Stomach (tissue), 4 donors: ENCODE results near the gene CXCL6.

ENCODE experiments used
- EP300 ChIP-seq: sonication (generic); formaldehyde crosslinking; IDR thresholded peaks from one replicate; pipeline ENCODE4 v1.6.1; 2017; ENCODE audit warnings: antibody characterized with exemption
- POLR2A ChIP-seq, 4 donors: fragments of 450-650 bp; IDR thresholded peaks; one replicate each; pipeline ENCODE4 v1.6.1; 2016; ENCODE audit warnings: antibody characterized with exemption in 4 of 4, control low read depth in 2 of 4, mild to moderate bottlenecking in 1 of 4, moderate library complexity in 1 of 4

GRCh38 chr4:73803213-73803612, 33.3 kb upstream of the CXCL6 start:
- TF ChIP-seq EP300: no peak
- no peak for TF ChIP-seq POLR2A (IDR thresholded peaks at IDR 0.05)
